HG03097 (cell line): ENCODE results near the gene TNFSF11.

Experiments used
- ATAC-seq: cut with Tn5 transposase; IDR thresholded peaks from one replicate; pipeline ENCODE4 v1.9.1; 2021; ENCODE audit not compliant: unreplicated experiment, low FRiP score

Gene TNFSF11

GRCh38 chr13:42651936-42652641 lies 78.1 kb downstream of the TNFSF11 start:
- no peak for ATAC-seq

DNA sequence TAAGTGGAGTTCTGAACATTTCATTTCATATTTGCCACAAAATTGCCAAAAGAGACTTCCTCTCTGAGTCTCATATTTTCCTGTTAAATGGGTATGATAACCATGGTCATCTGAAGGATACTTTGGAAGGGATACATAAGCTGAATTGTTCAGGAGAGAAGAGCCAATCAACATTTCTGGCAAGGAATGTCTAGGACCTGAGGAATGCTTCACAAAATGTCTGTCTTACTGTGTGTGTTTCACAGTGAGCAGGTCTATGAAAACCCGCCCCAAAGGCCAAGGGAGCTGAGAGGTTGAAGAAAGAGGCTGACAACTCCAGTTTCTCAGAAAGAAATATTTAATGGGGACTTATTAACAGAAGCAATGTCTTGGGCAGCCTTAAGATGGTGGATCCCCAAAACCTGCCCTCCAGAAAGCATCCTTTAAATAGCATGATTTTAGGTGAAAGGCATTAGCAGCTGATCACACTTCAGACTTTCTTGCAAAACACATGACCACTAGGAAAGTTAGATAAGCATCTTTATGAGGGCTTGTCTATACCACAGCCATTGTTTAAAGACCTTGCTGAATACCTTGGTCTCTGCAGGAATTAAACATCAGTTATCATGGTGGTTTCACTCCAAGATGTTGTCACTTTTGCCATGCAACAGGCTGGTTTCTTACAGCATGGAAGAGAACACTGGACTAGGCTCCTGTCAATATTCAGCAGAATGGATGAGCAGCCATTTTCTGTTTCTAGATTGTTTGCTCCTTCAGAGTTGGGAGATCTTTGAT lies 78.9 kb downstream of the TNFSF11 start:
- no peak for ATAC-seq

DNA sequence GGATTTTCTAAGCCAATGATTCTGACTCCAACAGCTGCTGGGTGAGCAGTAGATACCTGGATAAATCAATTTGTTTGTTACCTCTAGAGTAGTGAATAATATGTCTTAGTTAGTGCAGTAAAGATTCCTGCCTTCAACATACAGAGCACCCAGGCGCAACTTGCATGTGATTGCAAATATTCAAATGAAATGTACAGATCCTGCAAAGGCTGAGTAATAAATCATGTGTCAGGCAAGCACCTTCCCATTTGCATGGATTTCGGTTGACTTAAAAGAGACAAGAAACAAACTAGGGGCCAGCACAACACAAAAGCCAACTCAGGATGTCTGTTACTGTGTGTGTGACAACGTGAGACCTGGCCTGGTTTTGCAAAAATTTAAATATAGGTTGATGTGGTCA lies 79.7 kb downstream of the TNFSF11 start:
- no peak for ATAC-seq

DNA sequence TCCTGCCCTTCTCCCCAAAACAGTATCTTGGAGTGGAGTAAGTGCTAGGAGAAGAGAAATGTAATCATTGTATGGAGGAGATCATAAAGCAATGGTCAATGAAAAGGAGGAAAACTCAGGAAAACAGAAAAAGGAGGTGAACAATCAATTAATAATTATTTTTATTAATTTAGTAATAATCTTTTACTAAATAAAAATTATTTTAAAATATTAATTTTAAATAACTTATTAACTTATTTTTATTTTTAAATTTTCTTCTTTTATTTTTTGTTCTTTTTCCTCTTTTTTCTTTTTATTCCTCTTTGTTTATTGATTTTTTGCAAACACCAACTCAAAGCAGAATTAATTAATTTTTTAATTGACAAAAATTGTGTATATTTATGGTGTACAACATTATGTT lies 80.3 kb downstream of the TNFSF11 start:
- no peak for ATAC-seq

GRCh38 chr13:42654722-42655121 lies 80.8 kb downstream of the TNFSF11 start:
- ATAC-seq = no peak

GRCh38 chr13:42656161-42656560 lies 82.2 kb downstream of the TNFSF11 start:
- no peak for ATAC-seq

GRCh38 chr13:42656958-42657357 lies 83.0 kb downstream of the TNFSF11 start:
- ATAC-seq = no peak
